Stimulated activated CD4-positive, alpha-beta T cell treated with anti-CD3 and anti-CD28 coated beads, Interleukin-4, amount 100 ng/mL, for 4 hours (primary cell): ENCODE results near the gene MRPL10.
"Not testable (repeated sequence)": the region's sequence is repeated elsewhere in the genome, so short reads cannot be mapped to it uniquely, and the experiment has no call there.

ENCODE experiments used
- DNase-seq, 2 experiments: peaks; one replicate each; pipeline ENCODE4 v3.0.0-alpha.2; 2020

The MRPL10 gene

DNA sequence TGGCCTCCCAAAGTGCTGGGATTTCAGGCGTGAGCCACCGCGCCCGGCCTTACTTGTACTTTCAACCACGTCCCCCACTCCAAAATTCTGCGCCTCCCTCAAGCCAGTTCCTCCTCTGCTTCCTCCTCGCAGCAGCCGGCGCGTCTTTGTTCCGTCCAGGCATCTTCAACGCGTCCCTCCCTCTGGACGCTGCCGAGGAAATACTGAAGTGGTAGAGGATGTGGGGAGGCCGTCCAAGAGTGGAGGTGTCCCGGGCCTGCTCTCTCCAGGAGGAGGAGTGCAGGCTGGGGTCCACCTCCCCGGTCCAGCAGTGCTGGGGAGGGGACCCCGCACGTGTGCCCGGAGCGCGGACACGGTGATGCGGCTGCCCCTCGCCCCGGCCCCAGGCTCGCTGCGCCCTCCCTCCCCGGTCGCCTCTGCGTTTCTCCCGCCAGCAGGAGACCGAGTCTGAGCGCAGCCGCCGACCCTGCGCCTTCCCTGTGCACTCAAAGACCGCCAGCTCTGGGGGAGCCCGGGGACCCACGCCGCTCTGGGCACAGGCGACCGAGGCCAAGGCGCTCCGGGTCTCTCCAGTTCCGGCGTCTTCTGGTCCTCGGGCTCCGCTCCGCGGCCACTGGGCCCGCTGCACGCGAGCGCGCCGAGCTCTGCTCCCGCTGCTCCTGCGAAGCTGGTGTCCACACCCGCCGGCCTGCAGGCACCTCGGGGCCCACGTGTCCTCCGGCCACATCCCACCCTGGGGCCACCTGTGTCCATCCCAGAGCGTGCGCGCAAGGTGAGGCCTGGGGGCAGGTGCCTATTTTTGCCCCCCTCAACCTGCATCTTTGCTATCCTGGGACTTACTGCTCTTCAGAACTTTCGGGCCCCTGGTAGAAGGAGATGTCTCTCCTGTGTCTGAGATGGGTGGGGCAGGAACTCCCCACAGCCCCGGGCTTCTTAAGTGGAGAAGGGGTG is 41.5 kb downstream of the MRPL10 start:
- peak; percentile 41 to 56 for DNase-seq

DNA sequence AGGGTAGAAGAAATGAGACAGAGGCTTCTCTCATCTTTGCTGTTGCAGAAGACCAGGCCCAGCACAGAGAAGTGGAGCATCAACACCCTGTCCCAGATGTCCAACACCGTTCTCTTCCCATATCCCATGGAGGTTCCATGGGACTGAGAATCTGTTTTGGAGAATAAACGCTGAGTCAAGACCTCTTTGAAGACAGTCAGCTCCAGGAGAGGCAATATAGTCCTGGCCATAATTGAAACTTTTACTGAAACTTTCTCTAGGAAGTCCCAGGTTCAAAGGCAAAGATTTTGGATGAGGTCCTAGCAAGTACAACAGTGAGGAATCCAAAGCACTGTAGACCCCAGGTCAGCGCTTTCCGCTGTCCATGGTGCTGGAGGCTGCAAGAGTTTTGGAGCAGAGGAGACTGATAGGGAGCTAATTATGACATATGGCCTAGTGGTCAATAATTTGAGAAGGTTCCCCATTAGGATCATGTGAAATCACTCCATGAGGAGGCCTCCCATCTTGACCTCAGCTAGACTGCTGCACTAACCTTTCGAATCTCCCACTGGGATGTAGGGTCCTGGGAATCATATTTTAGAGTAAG is 45.7 kb downstream of the MRPL10 start:
- no peak for DNase-seq

DNA sequence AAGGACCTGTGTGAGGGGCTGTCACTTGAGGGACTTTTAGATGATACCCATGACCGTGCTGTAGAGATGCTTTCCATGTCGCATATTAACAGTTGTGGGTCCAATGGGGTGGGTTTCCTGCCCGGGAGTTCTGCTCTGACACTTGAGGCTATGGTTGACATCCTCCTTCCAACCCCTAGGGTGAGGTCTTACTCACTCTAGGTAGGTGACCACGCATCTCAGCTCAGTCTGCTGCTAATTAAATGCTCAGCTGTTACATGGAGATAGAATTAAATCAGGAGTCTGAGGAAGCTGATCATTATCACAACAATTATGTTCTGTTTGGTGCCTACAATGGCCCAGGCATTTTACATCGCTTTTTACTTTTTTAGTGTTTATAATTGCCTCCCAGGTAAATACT is 49.9 kb downstream of the MRPL10 start:
- DNase-seq = no peak

DNA sequence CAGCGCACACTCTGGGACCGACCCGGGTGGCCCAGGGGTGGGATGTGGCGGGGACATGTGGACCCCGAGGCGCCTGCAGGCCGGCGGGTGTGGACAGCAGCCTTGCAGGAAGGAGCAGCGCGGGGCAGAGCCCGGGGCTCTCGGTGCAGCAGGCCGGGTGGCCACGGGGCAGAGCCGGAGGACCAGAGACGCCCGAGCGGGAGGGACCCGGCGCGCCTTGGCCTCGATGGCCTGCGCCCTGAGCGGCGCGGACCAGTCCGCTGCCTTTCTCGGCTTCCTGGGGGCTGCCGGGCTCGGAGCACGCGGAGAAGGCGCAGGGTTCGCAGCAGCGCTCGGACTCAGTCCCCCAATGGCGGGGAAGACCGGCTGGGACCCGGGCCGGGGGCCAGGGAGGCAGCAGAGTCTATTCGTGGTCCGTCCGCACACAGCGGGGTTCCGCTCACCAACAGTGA is 53.1 kb downstream of the MRPL10 start:
- DNase-seq = no peak

DNA sequence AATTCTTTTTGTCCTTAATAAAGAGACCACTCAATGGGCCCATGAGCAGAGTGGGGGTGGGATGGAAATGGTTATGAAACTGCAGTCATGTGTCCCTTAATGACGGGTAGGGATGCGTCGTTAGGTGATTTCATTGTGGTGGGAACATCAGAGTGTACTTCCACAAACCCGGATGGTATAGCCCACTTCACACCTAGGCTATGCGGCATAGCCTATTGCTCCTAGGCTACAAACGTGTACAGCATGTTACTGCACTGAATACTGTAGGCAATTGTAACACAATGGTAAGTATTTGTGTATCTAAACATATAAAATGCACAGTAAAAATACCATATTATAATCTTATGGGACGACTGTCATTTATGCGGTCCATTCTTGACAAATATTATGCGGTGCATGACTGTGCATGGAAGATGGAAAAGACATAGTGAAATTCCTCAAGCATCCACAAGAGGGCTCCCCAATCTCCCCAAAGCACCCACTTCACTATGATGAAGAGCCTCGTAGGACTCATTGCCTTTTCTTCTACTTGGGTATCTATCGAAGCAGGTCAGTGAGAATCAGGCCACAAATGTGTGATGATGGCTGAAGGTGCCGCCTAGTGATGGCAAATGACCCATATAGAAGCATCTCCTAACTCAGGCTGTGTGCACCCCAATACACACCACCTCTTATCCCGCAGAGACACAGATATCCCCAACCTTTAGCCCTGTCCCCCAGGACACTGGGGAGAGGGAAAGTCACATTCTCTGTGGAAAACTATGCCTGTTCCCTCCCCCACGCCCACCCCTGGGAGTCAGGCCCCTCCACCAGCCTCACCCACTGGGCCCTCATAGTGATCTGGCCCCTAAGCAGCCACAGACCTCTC is 54.8 kb downstream of the MRPL10 start:
- DNase-seq = peak in 1 of 2 experiments; percentile 31

DNA sequence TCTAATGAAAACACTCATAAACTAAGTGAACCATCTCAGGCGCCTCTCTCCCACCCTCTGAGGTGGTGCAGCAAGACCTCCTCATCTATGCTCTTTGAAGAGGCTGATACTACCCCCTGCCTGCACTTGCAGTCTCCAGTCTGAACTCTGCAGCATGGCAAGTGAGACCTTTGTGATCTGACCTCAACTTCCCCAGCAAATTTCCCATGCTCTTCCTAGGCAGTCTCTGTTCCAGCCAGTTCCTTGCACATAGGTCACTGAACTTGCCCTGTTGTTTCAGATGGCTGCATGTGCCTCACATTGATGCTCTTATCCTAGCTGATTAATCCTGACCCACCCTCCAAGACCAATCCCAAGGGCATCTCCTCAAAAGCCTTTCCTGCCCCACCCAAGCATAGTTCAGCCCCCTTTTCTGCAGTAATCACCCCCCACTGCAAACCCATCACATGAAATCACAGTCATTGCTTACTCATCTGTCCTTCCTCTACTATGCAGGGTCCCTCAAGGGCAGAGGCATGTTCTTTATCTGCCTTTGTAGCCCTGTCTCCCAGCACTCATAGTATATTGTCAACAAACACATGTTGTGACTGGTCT is 56.3 kb downstream of the MRPL10 start:
- DNase-seq = no peak

DNA sequence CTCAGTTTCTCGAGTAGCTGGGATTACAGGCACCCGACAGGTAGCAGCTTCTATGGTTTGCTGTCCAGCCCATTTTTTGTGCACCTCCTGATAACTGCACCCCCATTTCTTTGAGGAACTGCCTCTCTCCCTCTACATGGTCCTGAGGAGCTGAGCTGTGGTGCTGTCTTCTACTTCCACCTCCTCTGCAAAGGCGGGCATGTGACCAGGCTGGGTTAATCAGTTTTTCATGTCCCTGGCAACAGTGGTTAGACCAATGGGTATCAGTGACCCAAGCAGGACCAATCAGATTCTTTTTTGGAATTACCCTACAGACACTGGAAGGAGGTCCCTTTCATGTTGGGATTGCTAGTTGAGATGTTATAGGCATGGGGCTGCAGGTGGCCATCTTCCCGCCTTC is 57.0 kb downstream of the MRPL10 start:
- DNase-seq = no peak

DNA sequence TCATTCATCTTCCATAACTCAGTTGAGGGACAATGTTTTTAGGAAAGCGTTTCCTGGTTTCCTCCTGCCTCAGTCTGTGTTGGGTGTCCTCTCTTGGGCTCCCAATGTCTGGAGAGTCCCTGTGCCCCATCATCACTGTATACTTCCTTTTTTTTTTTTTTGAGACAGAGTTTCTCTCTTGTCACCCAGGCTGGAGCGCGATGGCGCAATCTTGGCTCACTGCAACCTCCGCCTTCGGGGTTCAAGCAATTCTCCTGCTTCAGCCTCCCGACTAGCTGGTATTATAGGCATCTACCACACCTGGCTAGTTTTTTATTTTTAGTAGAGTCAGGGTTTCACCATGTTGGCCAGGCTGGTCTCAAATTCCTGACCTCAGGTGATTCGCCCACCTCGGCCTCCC is 57.7 kb downstream of the MRPL10 start:
- not testable (repeated sequence) for DNase-seq
